PC-9 (cell line): ENCODE measurements around the gene SH3RF3. TPM values are rescaled to one million over a fixed set of nuclear protein-coding genes. Genes with fewer than 3 reads are reported as not detected.

Experiments
- BruUV-seq: library from RNA; stranded (reverse); fragments of 400-500 nt; replicated peaks from 2 replicates; lab custom pipeline; 2021; lab: Mats Ljungman, UMichigan
- CTCF ChIA-PET: fragments of 300-600 bp; sonication (Branson Sonifier 250); formaldehyde crosslinking; loops from one replicate; lab custom pipeline; 2022; ENCODE audit warnings: antibody characterized with exemption; lab: Charles Lee
- POLR2A ChIA-PET: fragments of 300-600 bp; sonication (Branson Sonifier 250); formaldehyde crosslinking; loops from one replicate; lab custom pipeline; 2022; ENCODE audit warnings: antibody characterized with exemption; ENCODE audit not compliant: unreplicated experiment; lab: Charles Lee
- DNase-seq, 2 experiments: peaks; one replicate each; pipeline versions ENCODE4 v3.0.0 to v3.0.0-alpha.2; 2015 to 2022; ENCODE audit warnings: mixed read lengths in 1 of 2
- H2AFZ ChIP-seq: fragments of 200-600 bp; sonication (generic); 2 replicates; pipeline ENCODE4 v1.8.1; 2017; ENCODE audit warnings: antibody characterized with exemption
- H3F3A ChIP-seq: fragments of 200-600 bp; sonication (generic); 2 replicates; pipeline ENCODE4 v1.8.1; 2017; ENCODE audit warnings: antibody characterized with exemption, mild to moderate bottlenecking, low read depth; ENCODE audit not compliant: insufficient read depth
- H3K27ac ChIP-seq: fragments of 200-600 bp; sonication (generic); 2 replicates; pipeline ENCODE4 v1.6.1; 2016; ENCODE audit warnings: mixed run types
- H3K27me3 ChIP-seq: fragments of 200-600 bp; sonication (generic); 2 replicates; pipeline ENCODE4 v1.6.1; 2016; ENCODE audit warnings: low read depth, mixed run types; ENCODE audit not compliant: insufficient read depth
- H3K36me3 ChIP-seq: fragments of 200-600 bp; sonication (generic); 2 replicates; pipeline ENCODE4 v1.6.1; 2016; ENCODE audit warnings: low read depth, mixed run types
- H3K4me1 ChIP-seq: fragments of 200-600 bp; sonication (generic); replicated peaks from 2 replicates; pipeline ENCODE4 v1.6.1; 2016; ENCODE audit warnings: mixed run types; ENCODE audit not compliant: insufficient read depth
- H3K4me2 ChIP-seq: fragments of 200-600 bp; sonication (generic); 2 replicates; pipeline ENCODE4 v1.6.1; 2017; ENCODE audit warnings: mixed run types
- H3K4me3 ChIP-seq: fragments of 200-600 bp; sonication (generic); 2 replicates; pipeline ENCODE4 v1.6.1; 2016; ENCODE audit warnings: mixed run types
- H3K79me2 ChIP-seq: fragments of 200-600 bp; sonication (generic); 2 replicates; pipeline ENCODE4 v1.6.1; 2017; ENCODE audit warnings: low read depth, mixed run types
- H3K9me2 ChIP-seq: fragments of 200-600 bp; sonication (generic); 2 replicates; pipeline ENCODE4 v1.8.1; 2017; ENCODE audit warnings: mild to moderate bottlenecking; ENCODE audit not compliant: insufficient read depth
- H3K9me3 ChIP-seq: fragments of 200-600 bp; sonication (generic); 2 replicates; pipeline ENCODE4 v1.8.1; 2016; ENCODE audit warnings: low read depth; ENCODE audit not compliant: insufficient read depth
- H4K20me1 ChIP-seq: fragments of 200-600 bp; sonication (generic); 2 replicates; pipeline ENCODE4 v1.8.1; 2017; ENCODE audit not compliant: insufficient read depth
- EZH2 ChIP-seq: fragments of 200-600 bp; sonication (generic); IDR thresholded peaks from 2 replicates; pipeline ENCODE4 v1.8.0; 2017; ENCODE audit warnings: antibody characterized with exemption, low read depth
- intact Hi-C: fragments of 100-400 bp; cut with micrococcal nuclease; formaldehyde crosslinking; loops from one replicate; pipeline ENCODE4 v1.10.0; 2022; ENCODE audit not compliant: unreplicated experiment
- total RNA-seq: library from RNA; stranded (reverse); gene quantifications from 2 replicates; pipeline ENCODE4 v1.2.3, GENCODE V29; 2021
- TF ChIP-seq, protein P1 (sequence below): fragments of 200-600 bp; sonication (generic); conservative IDR thresholded peaks from 2 replicates; pipeline ENCODE4 v1.6.1; 2017; ENCODE audit warnings: mixed run types, antibody characterized with exemption, mild to moderate bottlenecking, moderate library complexity

Gene SH3RF3
- total RNA-seq, 1 experiment from 2014 or later: 6.1 TPM

DNA sequence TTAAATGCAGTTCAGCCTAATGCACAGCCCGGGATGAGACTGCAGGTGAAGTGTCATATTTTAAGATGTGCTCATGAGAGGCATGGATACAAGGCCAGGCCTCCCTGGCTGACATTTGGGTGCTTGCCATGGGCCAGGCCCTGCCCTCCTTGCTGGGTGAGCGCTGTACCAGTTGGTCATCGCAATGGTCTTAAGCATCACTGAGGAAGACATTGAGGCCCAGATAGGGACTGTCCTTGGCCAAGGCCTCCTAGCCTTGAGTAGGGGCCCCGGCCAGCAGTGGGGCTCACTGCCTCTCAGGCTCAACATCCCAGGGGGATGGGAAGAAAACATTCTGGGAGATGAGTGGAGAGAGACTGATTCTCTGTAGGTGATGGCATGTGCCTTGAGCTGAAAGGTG, 184.3 kb downstream of the SH3RF3 start:
- CTCF ChIA-PET: no interaction called here
- Histone ChIP-seq H3K9me3 (no peaks in the 10 kb centered on the region), H2AFZ (no peak overlapping the region), H3K36me3 (no peaks in the 10 kb centered on the region), H3K9me2 (no peaks in the 10 kb centered on the region), H3K79me2 (peaks cover 8% of the 10 kb centered on the region; the same call in 1 of the 2 replicates), H3F3A (no peaks in the 10 kb centered on the region), H3K4me3 (no peak overlapping the region), H3K27me3 (no peaks in the 10 kb centered on the region), H3K4me2 (no peak overlapping the region), H3K27ac (no peak overlapping the region), H3K4me1 (no peaks in the 10 kb centered on the region), H4K20me1 (no peaks in the 10 kb centered on the region)
- POLR2A ChIA-PET: no interaction called here
- intact Hi-C loops: no loop called here
- DNase-seq: no peak
- TF ChIP-seq, protein P1, sequence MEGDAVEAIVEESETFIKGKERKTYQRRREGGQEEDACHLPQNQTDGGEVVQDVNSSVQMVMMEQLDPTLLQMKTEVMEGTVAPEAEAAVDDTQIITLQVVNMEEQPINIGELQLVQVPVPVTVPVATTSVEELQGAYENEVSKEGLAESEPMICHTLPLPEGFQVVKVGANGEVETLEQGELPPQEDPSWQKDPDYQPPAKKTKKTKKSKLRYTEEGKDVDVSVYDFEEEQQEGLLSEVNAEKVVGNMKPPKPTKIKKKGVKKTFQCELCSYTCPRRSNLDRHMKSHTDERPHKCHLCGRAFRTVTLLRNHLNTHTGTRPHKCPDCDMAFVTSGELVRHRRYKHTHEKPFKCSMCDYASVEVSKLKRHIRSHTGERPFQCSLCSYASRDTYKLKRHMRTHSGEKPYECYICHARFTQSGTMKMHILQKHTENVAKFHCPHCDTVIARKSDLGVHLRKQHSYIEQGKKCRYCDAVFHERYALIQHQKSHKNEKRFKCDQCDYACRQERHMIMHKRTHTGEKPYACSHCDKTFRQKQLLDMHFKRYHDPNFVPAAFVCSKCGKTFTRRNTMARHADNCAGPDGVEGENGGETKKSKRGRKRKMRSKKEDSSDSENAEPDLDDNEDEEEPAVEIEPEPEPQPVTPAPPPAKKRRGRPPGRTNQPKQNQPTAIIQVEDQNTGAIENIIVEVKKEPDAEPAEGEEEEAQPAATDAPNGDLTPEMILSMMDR: no peak
- no peak for TF ChIP-seq EZH2
- no TSS peak for BruUV-seq

DNA sequence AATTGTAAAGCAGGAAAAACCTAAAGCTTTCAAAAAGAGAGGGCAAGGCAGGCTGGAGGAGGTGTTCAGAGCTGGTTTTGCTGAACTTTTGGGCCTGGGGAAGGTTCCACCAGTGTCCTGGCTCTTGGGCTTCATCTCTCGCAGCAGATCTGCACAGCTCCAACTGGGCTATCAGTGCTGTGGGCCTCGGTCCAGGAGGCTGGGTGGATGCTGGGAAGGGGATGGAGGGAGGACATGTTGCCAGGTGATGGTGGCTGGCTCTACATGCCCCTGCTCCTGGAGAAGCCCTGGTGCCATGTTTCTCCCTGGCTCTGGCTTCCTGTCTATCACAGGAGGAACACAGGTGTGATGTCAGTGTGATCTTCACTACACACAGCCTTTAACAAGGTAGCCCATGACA, 187.1 kb downstream of the SH3RF3 start:
- intact Hi-C loops: no loop called here
- H3K79me2 ChIP-seq: peaks cover 8% of the 10 kb centered on the region; the same call in 1 of the 2 replicates
- CTCF ChIA-PET: no interaction called here

DNA sequence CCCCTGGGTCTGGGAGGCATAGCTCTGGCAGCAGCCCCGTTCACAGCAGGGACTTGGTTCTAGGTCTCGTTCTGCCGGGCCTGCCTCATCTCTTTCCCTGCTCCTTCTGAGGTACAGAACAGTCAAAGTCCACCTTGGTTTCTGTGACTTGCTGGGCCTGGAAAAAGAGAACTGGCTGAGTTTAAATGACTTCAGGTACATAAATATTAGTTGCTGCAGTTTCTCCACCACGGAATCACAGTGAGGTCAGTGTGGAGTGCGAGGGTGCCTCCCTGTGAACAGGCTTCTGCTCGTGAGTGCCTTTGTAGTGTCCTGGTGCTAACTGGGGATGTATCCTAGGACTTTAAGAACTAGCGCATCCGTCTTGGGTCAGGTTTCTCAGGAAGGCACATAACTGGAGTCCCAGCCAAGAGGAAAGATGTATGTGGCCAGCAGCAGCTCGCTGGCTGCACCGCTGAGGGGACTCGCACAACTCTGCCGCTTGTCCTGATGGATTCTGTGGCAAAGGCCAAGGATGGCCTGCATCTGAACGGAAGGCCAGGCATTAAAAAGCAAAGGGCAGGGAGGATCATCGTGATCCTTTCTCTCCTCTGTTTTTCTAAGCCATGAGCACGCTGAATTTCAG, 188.6 kb downstream of the SH3RF3 start:
- no peaks in the 10 kb centered on the region; the same call in 1 of the 2 replicates for H4K20me1 ChIP-seq
- no peaks in the 10 kb centered on the region for H3K27me3 ChIP-seq
- POLR2A ChIA-PET: no interaction called here
- CTCF ChIA-PET: no interaction called here
- no peaks in the 10 kb centered on the region for H3K4me1 ChIP-seq
- no peaks in the 10 kb centered on the region for H3K9me3 ChIP-seq
- no TSS peak for BruUV-seq
- no peaks in the 10 kb centered on the region for H3F3A ChIP-seq
- no peak overlapping the region for H3K4me3 ChIP-seq
- no peak overlapping the region for H3K27ac ChIP-seq
- DNase-seq: no peak
- intact Hi-C loops: no loop called here
- no peaks in the 10 kb centered on the region for H3K36me3 ChIP-seq
- no peak overlapping the region for H3K4me2 ChIP-seq
- H3K9me2 ChIP-seq: no peaks in the 10 kb centered on the region
- TF ChIP-seq, protein P1: no peak
- no peak for TF ChIP-seq EZH2
- peaks cover 8% of the 10 kb centered on the region; the same call in 1 of the 2 replicates for H3K79me2 ChIP-seq
- H2AFZ ChIP-seq: no peak overlapping the region

More for the DNA sequence above, 187.1 kb downstream of the SH3RF3 start:
- Histone ChIP-seq H3K27ac (no peak overlapping the region), H4K20me1 (no peaks in the 10 kb centered on the region; the same call in 1 of the 2 replicates), H3K9me3 (no peaks in the 10 kb centered on the region), H3K9me2 (no peaks in the 10 kb centered on the region), H3F3A (no peaks in the 10 kb centered on the region), H3K4me3 (no peak overlapping the region), H3K36me3 (no peaks in the 10 kb centered on the region), H3K4me2 (no peak overlapping the region), H2AFZ (no peak overlapping the region), H3K27me3 (no peaks in the 10 kb centered on the region), H3K4me1 (no peaks in the 10 kb centered on the region)
- no peak for DNase-seq
- POLR2A ChIA-PET: no interaction called here
- no peak for TF ChIP-seq EZH2
- TF ChIP-seq, protein P1: no peak
- no TSS peak for BruUV-seq
